GM21390 (cell line): Measurements from ENCODE around the gene BMP4.
"Not testable (repeated sequence)": the region's sequence is repeated elsewhere in the genome, so short reads cannot be mapped to it uniquely, and the experiment has no call there.

Experiments used
- ATAC-seq: cut with Tn5 transposase; IDR thresholded peaks from one replicate; pipeline ENCODE4 v1.9.1; 2021; ENCODE audit not compliant: unreplicated experiment

BMP4 gene

DNA sequence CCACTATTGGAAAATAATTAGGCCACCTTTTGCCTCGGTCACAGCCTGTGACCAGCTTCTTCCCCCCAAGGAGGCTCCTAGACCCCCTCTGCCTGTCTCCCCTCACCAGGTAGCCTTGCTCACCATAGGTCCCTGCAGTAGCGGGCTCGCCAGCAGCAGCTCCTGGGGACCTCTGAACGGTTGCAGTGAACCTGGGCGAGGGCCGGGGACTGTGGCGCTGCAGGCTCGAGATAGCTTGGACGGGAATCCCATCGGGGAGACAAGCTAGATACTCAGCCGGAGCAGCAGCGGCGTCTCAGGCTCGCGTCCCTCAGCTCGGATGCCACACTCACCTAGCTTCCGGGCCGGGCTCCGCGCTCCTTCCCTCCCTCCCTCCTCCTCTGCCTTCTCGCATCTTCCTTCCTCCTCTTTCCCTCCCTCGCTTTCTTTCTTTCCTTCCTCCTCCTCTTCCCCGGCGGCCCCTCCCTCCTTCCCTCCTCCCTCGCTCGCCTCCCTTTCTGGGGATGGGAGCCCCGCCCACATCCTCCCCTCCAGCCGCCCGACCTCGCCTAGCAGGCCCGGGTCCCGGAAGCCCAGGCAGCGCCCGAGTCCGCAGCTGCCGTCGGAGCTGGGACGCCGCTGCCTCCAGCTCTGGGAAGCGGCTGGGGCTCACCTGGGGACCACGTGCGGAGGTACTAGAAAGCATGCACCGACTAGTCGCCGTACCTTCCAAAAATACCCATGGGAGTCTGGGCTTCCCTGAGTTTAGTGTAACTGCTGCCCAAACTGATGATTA is at the start of gene BMP4:
Gene BMP4 (minus strand): TSS at position 399 of the 775 bp plus-strand sequence. CDS start 4,603 bp downstream, outside the sequence.
- no peak for ATAC-seq

DNA sequence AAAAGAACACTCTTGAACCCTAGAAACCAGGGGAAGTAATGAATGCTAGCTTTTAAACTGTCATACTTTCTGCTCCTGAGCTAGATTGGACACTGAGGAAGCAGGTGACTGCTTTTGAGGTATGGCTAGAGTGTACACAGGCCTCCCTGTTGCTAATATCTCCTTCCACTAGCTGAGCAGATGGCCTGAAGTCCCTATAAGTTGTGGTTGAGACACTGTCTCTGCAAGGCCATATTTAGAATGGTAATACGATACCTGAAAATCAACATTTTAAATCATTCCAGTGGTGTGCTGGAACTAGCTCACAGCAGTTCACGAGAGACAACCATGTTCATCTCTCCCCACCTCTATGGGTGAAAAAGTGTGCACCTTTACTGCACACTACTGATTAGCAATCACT is 46.4 kb upstream of the BMP4 start:
- no peak for ATAC-seq

- ATAC-seq = no peak
These were observed 46.0 kb upstream of the BMP4 start for GRCh38 chr14:54002653-54003052.

GRCh38 chr14:54001189-54001878 is 44.7 kb upstream of the BMP4 start:
- ATAC-seq = no peak

DNA sequence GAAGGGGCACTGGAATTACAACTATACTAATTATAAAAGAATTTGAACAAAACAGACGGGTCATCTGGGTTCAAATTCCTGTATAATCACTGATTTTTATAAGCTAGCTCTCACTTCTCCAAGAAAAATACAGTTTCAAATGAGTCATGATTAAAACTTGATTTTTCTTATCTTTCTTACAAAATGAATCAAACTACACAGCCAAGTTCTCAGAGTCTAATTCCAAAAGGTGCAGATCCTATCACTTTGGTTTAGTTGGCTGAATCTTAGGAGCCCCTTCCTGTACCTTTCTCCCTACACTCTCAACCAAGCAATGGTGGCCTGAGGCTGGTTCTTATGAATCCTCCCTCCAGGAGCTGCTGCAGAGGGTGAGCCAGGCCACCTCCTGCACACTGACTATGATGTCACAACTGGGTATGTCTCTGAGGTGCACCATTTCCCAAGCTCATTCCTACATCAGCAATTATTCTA is 43.8 kb upstream of the BMP4 start:
- no peak for ATAC-seq

- no peak for ATAC-seq
These were observed 42.5 kb upstream of the BMP4 start for GRCh38 chr14:53999061-53999488.

GRCh38 chr14:53996041-53996440 is 39.4 kb upstream of the BMP4 start:
- no peak for ATAC-seq

DNA sequence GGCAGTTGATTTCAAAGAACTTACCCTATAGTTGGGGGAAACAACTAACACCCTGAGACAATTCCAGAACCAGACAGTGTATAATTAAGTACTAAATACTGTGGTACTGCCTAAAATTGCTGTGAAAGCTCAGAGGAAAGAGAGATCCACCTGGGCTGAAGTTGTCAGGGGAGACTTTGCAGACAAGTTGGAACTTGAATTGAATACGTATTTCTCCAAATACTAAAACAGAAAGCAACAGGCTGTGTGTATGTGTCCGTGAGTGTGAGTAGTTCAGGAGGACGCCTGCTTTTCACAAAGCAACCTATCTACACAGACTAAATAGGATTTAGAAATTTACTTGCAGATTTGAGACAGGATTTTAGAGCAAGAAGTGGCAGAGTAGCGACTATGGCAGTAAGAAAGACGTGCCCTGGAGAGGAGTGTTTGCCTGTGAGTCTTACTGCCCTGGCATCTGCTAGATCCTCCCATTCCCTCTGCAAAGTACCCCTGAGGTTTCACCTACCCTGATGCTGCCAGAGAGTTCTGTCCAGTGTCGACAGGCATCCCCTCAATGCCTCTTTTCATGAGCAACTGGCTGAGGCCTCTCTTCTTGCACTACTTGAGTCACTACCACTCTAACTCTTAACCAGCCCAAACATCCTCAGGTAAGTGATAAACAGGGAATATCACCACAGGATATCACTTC is 37.4 kb upstream of the BMP4 start:
- ATAC-seq = no peak

DNA sequence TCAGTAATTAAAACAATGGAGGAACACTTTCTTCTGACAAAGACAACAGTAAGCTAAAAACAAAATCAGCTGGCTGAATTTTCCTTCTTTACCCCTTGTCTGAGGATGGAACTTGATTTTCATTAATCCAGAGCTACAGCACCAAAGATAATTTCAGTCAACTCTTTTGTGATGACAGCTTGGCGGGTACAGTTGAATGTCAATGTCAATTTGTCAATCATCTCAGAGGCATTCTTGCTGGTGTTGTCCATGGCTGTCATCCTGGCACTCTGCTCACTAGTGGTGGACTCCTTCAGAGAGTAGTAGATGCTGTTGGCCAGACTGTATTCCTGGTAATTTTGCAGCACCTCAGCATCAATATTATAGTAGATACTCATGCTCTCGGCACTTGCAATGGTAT is 34.4 kb upstream of the BMP4 start:
- ATAC-seq = no peak

DNA sequence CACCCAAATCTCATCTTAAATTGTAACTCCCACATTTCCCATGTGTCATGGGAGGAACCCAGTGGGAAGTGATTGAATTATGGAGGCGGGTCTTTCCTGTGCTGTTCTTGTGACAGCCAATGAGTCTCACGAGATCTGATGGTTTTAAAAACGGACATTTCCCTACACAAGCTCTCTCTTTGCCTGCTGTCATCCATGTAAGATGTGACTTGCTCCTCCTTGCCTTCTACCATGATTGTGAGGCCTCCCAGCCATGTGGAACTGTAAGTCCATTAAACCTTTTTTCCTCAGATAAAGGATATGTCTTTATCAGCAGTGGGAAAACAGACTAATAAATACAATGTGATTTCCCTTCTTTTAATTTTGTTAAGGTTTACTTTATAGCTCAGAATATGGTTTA is 30.1 kb upstream of the BMP4 start:
- ATAC-seq = not testable (repeated sequence)

DNA sequence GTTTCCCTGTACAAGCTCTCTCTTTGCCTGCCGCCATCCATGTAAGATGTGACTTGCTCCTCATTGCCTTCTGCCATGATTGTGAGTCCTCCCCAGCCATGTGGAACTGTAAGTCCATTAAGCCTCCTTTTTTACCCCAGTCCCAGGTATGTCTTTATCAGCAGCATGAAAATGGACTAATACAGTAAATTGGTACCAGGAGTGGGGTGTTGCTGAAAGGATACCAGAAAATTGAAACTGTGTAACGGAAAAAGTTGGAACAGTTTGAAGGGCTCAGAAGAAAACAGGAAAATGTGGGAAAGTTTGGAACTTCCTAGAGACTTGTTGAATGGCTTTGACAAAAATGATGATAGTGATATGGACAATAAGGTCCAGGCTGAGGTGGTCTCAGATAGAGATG is 28.3 kb upstream of the BMP4 start:
- not testable (repeated sequence) for ATAC-seq

- ATAC-seq = no peak
These were observed 26.5 kb upstream of the BMP4 start for GRCh38 chr14:53983112-53983511.

- ATAC-seq = no peak
These were observed 25.9 kb upstream of the BMP4 start for GRCh38 chr14:53982546-53982945.

DNA sequence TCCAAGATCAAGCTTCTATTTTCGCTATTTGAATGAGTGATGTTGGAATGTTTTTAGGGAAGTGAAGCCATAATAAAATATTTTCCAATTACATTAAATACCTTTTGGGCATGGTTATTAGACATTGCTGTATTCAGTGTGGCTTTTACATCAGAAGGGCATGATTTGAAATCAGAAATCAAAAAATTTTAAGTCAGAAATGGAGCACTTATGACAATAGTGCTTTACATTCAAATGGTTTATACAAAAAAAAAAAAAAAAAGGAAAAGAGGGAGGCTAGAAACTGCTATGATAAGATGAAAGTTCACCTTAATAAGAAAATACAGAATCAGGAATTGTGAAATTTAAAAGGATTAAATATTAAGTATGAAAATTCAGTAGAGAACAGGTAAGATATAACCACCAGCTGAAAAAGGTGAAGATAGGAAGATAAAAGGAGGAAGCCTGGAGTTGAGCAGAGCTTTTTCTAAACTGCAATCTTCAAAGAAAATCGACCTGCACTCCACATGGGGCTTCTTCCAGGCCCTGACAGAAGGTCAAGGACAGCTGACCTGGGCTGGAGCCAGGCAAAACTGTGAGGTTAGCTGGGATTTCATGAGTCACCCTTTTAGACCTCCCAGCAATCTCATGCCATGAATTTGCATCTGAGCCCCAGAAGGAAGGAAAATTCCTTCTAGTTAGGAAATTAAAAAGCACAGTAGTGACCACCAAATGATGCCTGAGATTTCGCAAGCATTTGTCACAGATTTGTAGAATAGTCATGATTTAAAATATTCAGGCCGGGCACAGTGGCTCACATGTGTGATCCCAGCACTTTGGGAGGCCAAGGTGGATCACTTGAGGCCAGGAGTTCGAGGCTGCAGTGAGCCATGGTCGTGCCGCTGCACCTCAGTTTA is 23.4 kb upstream of the BMP4 start:
- ATAC-seq = no peak

DNA sequence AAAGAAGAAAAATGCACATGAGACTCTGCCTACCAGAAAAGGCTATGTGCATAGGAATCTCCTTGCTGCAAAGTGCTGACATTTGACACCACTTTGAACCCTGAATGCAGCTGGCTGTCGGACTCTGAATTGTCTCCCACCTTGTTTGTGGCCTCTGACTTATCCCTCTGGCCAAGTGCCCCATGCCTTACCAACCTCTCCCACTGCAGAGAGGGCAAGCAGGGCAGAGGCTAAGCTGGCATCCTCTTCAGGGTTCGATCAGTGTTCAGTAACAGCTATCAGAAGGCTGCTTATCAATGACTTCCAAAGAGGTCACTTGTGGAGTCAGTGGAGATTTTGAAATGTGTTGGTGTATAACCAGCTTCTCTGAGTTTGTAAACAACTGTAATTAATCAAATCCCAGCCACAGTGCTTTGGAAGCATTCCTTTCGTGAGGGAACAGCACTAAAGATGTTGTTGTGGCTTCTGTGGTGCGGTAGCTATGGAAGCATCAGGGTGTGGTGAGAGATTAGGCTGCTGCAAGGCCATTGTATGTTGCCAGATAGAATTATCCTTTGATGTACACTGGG is 22.6 kb upstream of the BMP4 start:
- ATAC-seq = no peak

GRCh38 chr14:53978194-53978593 is 21.6 kb upstream of the BMP4 start:
- no peak for ATAC-seq

- no peak for ATAC-seq
These were observed 18.8 kb upstream of the BMP4 start for GRCh38 chr14:53975444-53975843.

GRCh38 chr14:53971521-53971920 is 14.9 kb upstream of the BMP4 start:
- ATAC-seq = no peak

GRCh38 chr14:53969326-53969725 is 12.7 kb upstream of the BMP4 start:
- ATAC-seq = no peak

GRCh38 chr14:53968726-53969125 is 12.1 kb upstream of the BMP4 start:
- ATAC-seq = no peak
